GM12878 (cell line): Measurements from ENCODE around the gene VAMP3.
A peak's percentile ranks its signal among the peaks of the same experiment; 100 is the strongest.

Experiments
- ASH2L ChIP-seq: fragments of 300-600, 200-600 bp; sonication (generic); IDR thresholded peaks from 2 replicates; pipeline ENCODE4 v1.6.1; 2017; ENCODE audit warnings: low read depth, mild to moderate bottlenecking, borderline replicate concordance
- BHLHE40 ChIP-seq, 2 experiments: fragments of 450-650 bp in 1 of 2; IDR thresholded peaks; 2 replicates each; pipeline ENCODE4 v1.6.1; 2011 to 2017; ENCODE audit warnings: low read depth in 2 of 2, borderline replicate concordance in 1 of 2, improper control_type of control experiment in 1 of 2, low read length in 1 of 2, mild to moderate bottlenecking in 1 of 2
- ESRRA ChIP-seq: IDR thresholded peaks from 2 replicates; pipeline ENCODE4 v1.6.1; 2012; ENCODE audit warnings: mild to moderate bottlenecking, low read length, improper control_type of control experiment
- PAX8 ChIP-seq: fragments of 450-650 bp; IDR thresholded peaks from 2 replicates; pipeline ENCODE4 v1.6.1; 2017; ENCODE audit warnings: mild to moderate bottlenecking, moderate library complexity
- SIN3A ChIP-seq: IDR thresholded peaks from 2 replicates; pipeline ENCODE4 v1.6.1; 2012; ENCODE audit warnings: low read depth, low read length, improper control_type of control experiment
- SMAD1 ChIP-seq: fragments of 450-650 bp; IDR thresholded peaks from 2 replicates; pipeline ENCODE4 v1.6.1; 2018; ENCODE audit warnings: mild to moderate bottlenecking, low read depth; ENCODE audit not compliant: partially characterized antibody
- TAF1 ChIP-seq: IDR thresholded peaks from 2 replicates; pipeline ENCODE4 v1.6.1; 2011; ENCODE audit warnings: mild to moderate bottlenecking, low read depth, low read length, borderline replicate concordance
- TF ChIP-seq, protein P1 (sequence below): IDR thresholded peaks from 2 replicates; pipeline ENCODE4 v1.6.1; 2011; ENCODE audit warnings: low read depth, mild to moderate bottlenecking, low read length, moderate library complexity, borderline replicate concordance; ENCODE audit errors: extremely low read depth
- TF ChIP-seq, protein P2 (sequence below), 3 experiments: IDR thresholded peaks in 2 of 3; conservative IDR thresholded peaks in 1 of 3; 2 replicates each; pipeline ENCODE4 v1.5.1; 2011; ENCODE audit warnings: low read depth in 3 of 3, low read length in 3 of 3, mild to moderate bottlenecking in 3 of 3, control low read depth in 2 of 3, moderate library complexity in 2 of 3, inconsistent platforms in 1 of 3, mixed read lengths in 1 of 3; ENCODE audit not compliant: control insufficient read depth in 2 of 3, insufficient read depth in 1 of 3; ENCODE audit errors: extremely low read depth in 1 of 3
- TF ChIP-seq, protein P3 (sequence below): IDR thresholded peaks from 2 replicates; pipeline ENCODE4 v1.6.1; 2011; ENCODE audit warnings: mild to moderate bottlenecking, low read depth, low read length, moderate library complexity; ENCODE audit not compliant: insufficient replicate concordance

DNA sequence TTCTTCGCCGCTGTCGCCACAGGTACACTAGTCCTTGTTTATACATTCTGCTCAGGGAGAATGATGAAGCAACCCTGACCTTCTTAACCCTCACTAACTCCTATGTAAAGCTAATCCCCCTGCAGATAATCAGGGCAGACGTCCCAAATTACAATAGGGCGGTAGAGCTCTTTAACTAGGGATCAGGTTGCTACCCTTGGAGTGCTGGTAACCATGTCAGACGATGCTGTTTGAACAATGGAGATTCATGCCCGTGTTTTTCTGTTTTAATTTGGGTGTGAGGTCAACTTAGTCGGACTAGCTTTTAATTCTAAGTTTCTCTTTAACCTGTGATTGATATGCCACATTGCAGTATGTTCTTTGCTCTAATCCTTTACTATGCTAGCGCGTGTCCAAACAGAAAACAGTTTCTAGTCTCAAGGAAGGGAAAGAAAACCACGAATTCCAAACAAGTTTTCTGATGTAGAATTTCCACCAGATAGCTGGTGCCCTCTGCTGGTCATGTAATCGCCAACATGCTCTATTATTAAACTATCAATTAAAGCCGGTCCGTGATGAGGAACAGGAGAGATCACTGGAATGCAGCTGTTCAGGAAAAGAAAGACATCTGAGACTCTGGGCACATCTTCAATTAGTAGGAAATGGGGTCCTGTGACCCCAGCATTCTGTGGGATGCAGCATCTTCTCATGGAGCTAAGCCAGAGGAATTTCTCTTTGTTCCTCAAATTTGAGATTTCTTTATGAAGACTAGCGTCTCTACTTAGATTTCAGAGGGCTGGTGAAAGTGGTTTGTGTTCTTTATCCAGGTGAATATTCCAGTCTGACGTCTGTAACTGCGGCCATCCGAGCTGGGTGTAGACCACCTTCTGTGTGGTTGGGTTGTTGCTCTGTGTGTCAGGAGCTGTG, 18.3 kb upstream of the VAMP3 start:
- TF ChIP-seq, protein P1, sequence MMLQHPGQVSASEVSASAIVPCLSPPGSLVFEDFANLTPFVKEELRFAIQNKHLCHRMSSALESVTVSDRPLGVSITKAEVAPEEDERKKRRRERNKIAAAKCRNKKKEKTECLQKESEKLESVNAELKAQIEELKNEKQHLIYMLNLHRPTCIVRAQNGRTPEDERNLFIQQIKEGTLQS, result no peak
- TF ChIP-seq ESRRA, result no peak
- TF ChIP-seq, protein P2, sequence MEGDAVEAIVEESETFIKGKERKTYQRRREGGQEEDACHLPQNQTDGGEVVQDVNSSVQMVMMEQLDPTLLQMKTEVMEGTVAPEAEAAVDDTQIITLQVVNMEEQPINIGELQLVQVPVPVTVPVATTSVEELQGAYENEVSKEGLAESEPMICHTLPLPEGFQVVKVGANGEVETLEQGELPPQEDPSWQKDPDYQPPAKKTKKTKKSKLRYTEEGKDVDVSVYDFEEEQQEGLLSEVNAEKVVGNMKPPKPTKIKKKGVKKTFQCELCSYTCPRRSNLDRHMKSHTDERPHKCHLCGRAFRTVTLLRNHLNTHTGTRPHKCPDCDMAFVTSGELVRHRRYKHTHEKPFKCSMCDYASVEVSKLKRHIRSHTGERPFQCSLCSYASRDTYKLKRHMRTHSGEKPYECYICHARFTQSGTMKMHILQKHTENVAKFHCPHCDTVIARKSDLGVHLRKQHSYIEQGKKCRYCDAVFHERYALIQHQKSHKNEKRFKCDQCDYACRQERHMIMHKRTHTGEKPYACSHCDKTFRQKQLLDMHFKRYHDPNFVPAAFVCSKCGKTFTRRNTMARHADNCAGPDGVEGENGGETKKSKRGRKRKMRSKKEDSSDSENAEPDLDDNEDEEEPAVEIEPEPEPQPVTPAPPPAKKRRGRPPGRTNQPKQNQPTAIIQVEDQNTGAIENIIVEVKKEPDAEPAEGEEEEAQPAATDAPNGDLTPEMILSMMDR (IDR thresholded peaks at IDR 0.05 in 2 of 3, conservative IDR thresholded peaks at IDR 0.05 in 1 of 3; ENCODE audit: control insufficient read depth in 2 of 3, extremely low read depth in 1 of 3, insufficient read depth in 1 of 3, low read depth in 3 of 3, low read length in 3 of 3), result peak; percentile 67 to 77 (median 70)
- no peak for TF ChIP-seq TAF1
- no peak for TF ChIP-seq SMAD1
- TF ChIP-seq, protein P3, sequence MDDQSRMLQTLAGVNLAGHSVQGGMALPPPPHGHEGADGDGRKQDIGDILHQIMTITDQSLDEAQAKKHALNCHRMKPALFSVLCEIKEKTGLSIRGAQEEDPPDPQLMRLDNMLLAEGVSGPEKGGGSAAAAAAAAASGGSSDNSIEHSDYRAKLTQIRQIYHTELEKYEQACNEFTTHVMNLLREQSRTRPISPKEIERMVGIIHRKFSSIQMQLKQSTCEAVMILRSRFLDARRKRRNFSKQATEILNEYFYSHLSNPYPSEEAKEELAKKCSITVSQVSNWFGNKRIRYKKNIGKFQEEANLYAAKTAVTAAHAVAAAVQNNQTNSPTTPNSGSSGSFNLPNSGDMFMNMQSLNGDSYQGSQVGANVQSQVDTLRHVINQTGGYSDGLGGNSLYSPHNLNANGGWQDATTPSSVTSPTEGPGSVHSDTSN, result no peak
- no peak for TF ChIP-seq BHLHE40 (IDR thresholded peaks at IDR 0.05; ENCODE audit: borderline replicate concordance in 1 of 2, low read depth in 2 of 2, low read length in 1 of 2)
- no peak for TF ChIP-seq ASH2L
- TF ChIP-seq PAX8, result no peak
- no peak for TF ChIP-seq SIN3A
